ENCODE data around the gene INTS13. TPM values are rescaled to one million over a fixed set of nuclear protein-coding genes. Genes with fewer than 3 reads are reported as not detected.

INTS13 gene
- total RNA-seq, 1 experiment from 2014 or later = 54.0 TPM

DNA sequence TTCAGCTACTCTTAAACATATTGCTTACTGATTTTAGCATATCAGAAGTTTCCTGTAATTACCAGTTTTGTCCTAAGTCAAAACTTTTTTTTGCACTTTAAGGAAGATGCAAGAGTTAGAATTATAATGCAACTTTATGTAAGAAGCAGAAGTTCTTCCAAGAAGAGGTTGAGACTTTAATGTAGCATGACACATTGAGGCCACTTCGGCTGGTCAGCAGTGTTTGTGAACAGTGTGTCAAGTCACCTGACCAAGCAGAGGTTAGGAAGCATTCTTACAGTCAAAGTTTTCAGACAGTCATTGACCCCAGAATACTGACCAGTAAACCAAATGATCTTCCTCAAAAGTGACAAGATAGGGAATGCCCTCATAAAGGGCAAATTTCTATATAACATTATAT, 15.7 kb upstream of the INTS13 start (continued):
- TF ChIP-seq, protein P1, sequence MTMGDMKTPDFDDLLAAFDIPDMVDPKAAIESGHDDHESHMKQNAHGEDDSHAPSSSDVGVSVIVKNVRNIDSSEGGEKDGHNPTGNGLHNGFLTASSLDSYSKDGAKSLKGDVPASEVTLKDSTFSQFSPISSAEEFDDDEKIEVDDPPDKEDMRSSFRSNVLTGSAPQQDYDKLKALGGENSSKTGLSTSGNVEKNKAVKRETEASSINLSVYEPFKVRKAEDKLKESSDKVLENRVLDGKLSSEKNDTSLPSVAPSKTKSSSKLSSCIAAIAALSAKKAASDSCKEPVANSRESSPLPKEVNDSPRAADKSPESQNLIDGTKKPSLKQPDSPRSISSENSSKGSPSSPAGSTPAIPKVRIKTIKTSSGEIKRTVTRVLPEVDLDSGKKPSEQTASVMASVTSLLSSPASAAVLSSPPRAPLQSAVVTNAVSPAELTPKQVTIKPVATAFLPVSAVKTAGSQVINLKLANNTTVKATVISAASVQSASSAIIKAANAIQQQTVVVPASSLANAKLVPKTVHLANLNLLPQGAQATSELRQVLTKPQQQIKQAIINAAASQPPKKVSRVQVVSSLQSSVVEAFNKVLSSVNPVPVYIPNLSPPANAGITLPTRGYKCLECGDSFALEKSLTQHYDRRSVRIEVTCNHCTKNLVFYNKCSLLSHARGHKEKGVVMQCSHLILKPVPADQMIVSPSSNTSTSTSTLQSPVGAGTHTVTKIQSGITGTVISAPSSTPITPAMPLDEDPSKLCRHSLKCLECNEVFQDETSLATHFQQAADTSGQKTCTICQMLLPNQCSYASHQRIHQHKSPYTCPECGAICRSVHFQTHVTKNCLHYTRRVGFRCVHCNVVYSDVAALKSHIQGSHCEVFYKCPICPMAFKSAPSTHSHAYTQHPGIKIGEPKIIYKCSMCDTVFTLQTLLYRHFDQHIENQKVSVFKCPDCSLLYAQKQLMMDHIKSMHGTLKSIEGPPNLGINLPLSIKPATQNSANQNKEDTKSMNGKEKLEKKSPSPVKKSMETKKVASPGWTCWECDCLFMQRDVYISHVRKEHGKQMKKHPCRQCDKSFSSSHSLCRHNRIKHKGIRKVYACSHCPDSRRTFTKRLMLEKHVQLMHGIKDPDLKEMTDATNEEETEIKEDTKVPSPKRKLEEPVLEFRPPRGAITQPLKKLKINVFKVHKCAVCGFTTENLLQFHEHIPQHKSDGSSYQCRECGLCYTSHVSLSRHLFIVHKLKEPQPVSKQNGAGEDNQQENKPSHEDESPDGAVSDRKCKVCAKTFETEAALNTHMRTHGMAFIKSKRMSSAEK (CRISPR knock-in tag; IDR thresholded peaks at IDR 0.05; ENCODE audit: borderline replicate concordance) = no peak
- no peak for TF ChIP-seq ZNF219 (CRISPR knock-in tag; IDR thresholded peaks at IDR 0.05; ENCODE audit: borderline replicate concordance)
- no peak for TF ChIP-seq TCF7 (CRISPR knock-in tag; IDR thresholded peaks at IDR 0.05; ENCODE audit: low read depth)
- no peak for TF ChIP-seq FOXJ3 (CRISPR knock-in tag; IDR thresholded peaks at IDR 0.05; ENCODE audit: borderline replicate concordance)
- TF ChIP-seq SMAD4 (CRISPR knock-in tag; IDR thresholded peaks at IDR 0.05) = no peak
- TF ChIP-seq, protein P2, sequence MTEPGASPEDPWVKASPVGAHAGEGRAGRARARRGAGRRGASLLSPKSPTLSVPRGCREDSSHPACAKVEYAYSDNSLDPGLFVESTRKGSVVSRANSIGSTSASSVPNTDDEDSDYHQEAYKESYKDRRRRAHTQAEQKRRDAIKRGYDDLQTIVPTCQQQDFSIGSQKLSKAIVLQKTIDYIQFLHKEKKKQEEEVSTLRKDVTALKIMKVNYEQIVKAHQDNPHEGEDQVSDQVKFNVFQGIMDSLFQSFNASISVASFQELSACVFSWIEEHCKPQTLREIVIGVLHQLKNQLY (CRISPR knock-in tag; IDR thresholded peaks at IDR 0.05) = no peak
- no peak for TF ChIP-seq CREB1 (CRISPR knock-in tag; IDR thresholded peaks at IDR 0.05)
- TF ChIP-seq, protein P3, sequence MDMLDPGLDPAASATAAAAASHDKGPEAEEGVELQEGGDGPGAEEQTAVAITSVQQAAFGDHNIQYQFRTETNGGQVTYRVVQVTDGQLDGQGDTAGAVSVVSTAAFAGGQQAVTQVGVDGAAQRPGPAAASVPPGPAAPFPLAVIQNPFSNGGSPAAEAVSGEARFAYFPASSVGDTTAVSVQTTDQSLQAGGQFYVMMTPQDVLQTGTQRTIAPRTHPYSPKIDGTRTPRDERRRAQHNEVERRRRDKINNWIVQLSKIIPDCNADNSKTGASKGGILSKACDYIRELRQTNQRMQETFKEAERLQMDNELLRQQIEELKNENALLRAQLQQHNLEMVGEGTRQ (CRISPR knock-in tag; IDR thresholded peaks at IDR 0.05) = no peak

DNA sequence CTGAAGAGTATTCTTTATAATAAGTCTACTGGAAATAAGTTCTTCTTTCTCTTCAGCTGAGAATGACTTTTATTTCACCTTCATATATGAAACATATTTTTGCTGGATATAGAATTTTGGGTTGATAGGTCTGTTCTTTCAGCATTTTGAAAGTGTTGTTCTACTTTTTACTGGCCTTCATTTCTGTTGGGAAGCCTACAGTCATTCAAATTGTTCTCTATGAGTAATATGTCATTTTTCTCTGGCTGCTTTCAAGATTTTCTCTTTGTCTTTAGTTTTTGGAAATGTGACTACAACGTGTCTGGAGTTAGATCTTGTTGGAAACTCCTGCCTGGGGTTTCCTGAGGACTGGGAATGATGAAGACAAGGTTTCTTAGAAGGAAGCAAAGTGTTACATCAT, 10.5 kb upstream of the INTS13 start:
- POLR2A ChIA-PET = no interaction called here
- peaks cover 6% of the 10 kb centered on the region for H3K9me3 Mint-ChIP-seq

More for the DNA sequence above, 10.5 kb upstream of the INTS13 start:
- Mint-ChIP-seq H3K36me3 (peaks cover 12% of the 10 kb centered on the region), H3K27me3 (ENCODE audit: low read depth) (no peaks in the 10 kb centered on the region), H3K4me1 (peaks cover 12% of the 10 kb centered on the region), H3K27ac (no peak overlapping the region), H3K4me3 (no peak overlapping the region)
- ATAC-seq (no peak), DNase-seq (ENCODE audit: low spot score) (no peak)
- TF ChIP-seq, protein P4, sequence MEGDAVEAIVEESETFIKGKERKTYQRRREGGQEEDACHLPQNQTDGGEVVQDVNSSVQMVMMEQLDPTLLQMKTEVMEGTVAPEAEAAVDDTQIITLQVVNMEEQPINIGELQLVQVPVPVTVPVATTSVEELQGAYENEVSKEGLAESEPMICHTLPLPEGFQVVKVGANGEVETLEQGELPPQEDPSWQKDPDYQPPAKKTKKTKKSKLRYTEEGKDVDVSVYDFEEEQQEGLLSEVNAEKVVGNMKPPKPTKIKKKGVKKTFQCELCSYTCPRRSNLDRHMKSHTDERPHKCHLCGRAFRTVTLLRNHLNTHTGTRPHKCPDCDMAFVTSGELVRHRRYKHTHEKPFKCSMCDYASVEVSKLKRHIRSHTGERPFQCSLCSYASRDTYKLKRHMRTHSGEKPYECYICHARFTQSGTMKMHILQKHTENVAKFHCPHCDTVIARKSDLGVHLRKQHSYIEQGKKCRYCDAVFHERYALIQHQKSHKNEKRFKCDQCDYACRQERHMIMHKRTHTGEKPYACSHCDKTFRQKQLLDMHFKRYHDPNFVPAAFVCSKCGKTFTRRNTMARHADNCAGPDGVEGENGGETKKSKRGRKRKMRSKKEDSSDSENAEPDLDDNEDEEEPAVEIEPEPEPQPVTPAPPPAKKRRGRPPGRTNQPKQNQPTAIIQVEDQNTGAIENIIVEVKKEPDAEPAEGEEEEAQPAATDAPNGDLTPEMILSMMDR (IDR thresholded peaks at IDR 0.05) = no peak
- TF ChIP-seq, protein P5, sequence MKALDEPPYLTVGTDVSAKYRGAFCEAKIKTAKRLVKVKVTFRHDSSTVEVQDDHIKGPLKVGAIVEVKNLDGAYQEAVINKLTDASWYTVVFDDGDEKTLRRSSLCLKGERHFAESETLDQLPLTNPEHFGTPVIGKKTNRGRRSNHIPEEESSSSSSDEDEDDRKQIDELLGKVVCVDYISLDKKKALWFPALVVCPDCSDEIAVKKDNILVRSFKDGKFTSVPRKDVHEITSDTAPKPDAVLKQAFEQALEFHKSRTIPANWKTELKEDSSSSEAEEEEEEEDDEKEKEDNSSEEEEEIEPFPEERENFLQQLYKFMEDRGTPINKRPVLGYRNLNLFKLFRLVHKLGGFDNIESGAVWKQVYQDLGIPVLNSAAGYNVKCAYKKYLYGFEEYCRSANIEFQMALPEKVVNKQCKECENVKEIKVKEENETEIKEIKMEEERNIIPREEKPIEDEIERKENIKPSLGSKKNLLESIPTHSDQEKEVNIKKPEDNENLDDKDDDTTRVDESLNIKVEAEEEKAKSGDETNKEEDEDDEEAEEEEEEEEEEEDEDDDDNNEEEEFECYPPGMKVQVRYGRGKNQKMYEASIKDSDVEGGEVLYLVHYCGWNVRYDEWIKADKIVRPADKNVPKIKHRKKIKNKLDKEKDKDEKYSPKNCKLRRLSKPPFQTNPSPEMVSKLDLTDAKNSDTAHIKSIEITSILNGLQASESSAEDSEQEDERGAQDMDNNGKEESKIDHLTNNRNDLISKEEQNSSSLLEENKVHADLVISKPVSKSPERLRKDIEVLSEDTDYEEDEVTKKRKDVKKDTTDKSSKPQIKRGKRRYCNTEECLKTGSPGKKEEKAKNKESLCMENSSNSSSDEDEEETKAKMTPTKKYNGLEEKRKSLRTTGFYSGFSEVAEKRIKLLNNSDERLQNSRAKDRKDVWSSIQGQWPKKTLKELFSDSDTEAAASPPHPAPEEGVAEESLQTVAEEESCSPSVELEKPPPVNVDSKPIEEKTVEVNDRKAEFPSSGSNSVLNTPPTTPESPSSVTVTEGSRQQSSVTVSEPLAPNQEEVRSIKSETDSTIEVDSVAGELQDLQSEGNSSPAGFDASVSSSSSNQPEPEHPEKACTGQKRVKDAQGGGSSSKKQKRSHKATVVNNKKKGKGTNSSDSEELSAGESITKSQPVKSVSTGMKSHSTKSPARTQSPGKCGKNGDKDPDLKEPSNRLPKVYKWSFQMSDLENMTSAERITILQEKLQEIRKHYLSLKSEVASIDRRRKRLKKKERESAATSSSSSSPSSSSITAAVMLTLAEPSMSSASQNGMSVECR (CRISPR knock-in tag; IDR thresholded peaks at IDR 0.05; ENCODE audit: borderline replicate concordance) = no peak
- no peak for TF ChIP-seq NFATC4 (CRISPR knock-in tag; IDR thresholded peaks at IDR 0.05)
- CTCF ChIA-PET = no interaction called here

All from WTC11 (cell line).